Stimulated activated naive B cell treated with anti-CD40 and anti-IgM and Interleukin-4, amounts not matched to agents 10 μg/mL and 1 μg/mL and 100 μg/mL, for 72 hours (primary cell): ENCODE data around the gene KCNK17.

Experiments
- ATAC-seq, 2 donors: fragments of 150-1000 bp; cut with Tn5 transposase; replicated peaks; 2 replicates each; pipeline ENCODE4 v1.10.0; 2021; ENCODE audit warnings: moderate library complexity in 1 of 2
- DNase-seq: peaks from one replicate; pipeline ENCODE4 v3.0.0; 2021
- H3K27ac Mint-ChIP-seq: one replicate; pipeline ENCODE4 v1.8.0; 2022; ENCODE audit warnings: mild to moderate bottlenecking, mixed read lengths
- H3K27me3 Mint-ChIP-seq, 2 donors: one replicate each; pipeline ENCODE4 v1.8.0; 2022; ENCODE audit warnings: mixed read lengths in 2 of 2
- H3K36me3 Mint-ChIP-seq, 2 donors: one replicate each; pipeline ENCODE4 v1.8.0; 2022; ENCODE audit warnings: mixed read lengths in 2 of 2, mild to moderate bottlenecking in 1 of 2
- H3K4me1 Mint-ChIP-seq, 2 donors: one replicate each; pipeline ENCODE4 v1.8.0; 2022; ENCODE audit warnings: mixed read lengths in 2 of 2, mild to moderate bottlenecking in 1 of 2
- H3K4me3 Mint-ChIP-seq, 2 donors: one replicate each; pipeline ENCODE4 v1.8.0; 2022; ENCODE audit warnings: mild to moderate bottlenecking in 2 of 2, mixed read lengths in 2 of 2, moderate library complexity in 1 of 2
- H3K9me3 Mint-ChIP-seq, 2 donors: one replicate each; pipeline ENCODE4 v1.8.0; 2022; ENCODE audit warnings: mixed read lengths in 2 of 2, mild to moderate bottlenecking in 1 of 2

KCNK17 gene

GRCh38 chr6:39260953-39261352, 53.3 kb downstream of the KCNK17 start:
- ATAC-seq, result no peak
- no peak overlapping the region for H3K4me3 Mint-ChIP-seq

GRCh38 chr6:39260456-39260855, 53.8 kb downstream of the KCNK17 start:
- Mint-ChIP-seq H3K9me3 (no peaks in the 10 kb centered on the region), H3K36me3 (peaks cover 0 to 4% of the 10 kb centered on the region in 2 donors), H3K4me1 (no peaks in the 10 kb centered on the region), H3K27me3 (peaks cover 46 to 51% of the 10 kb centered on the region in 2 donors), H3K27ac (no peak overlapping the region), H3K4me3 (no peak overlapping the region)
- ATAC-seq, result no peak
- DNase-seq, result no peak

More at GRCh38 chr6:39260953-39261352, 53.3 kb downstream of the KCNK17 start:
- peaks cover 46 to 50% of the 10 kb centered on the region in 2 donors for H3K27me3 Mint-ChIP-seq
- H3K36me3 Mint-ChIP-seq, result peaks cover 0 to 4% of the 10 kb centered on the region in 2 donors
- no peaks in the 10 kb centered on the region for H3K9me3 Mint-ChIP-seq
- H3K27ac Mint-ChIP-seq, result no peak overlapping the region
- DNase-seq, result no peak
- H3K4me1 Mint-ChIP-seq, result no peaks in the 10 kb centered on the region

- peaks cover 56 to 71% of the 10 kb centered on the region in 2 donors for H3K27me3 Mint-ChIP-seq
- H3K4me1 Mint-ChIP-seq, result no peaks in the 10 kb centered on the region
- H3K27ac Mint-ChIP-seq, result no peak overlapping the region
- no peak for ATAC-seq
- no peak for DNase-seq
- H3K36me3 Mint-ChIP-seq, result peaks cover 0 to 5% of the 10 kb centered on the region in 2 donors
- peaks cover 3 to 11% of the 10 kb centered on the region in 2 donors for H3K9me3 Mint-ChIP-seq
- H3K4me3 Mint-ChIP-seq, result no peak overlapping the region
Measured at GRCh38 chr6:39256294-39256940, 57.8 kb downstream of the KCNK17 start.

GRCh38 chr6:39254999-39255535, 59.2 kb downstream of the KCNK17 start:
- Mint-ChIP-seq H3K27me3 (peaks cover 44 to 69% of the 10 kb centered on the region in 2 donors), H3K36me3 (peaks cover 0 to 5% of the 10 kb centered on the region in 2 donors), H3K9me3 (peaks cover 3 to 11% of the 10 kb centered on the region in 2 donors), H3K4me3 (no peak overlapping the region), H3K4me1 (no peaks in the 10 kb centered on the region), H3K27ac (no peak overlapping the region)
- no peak for DNase-seq
- no peak for ATAC-seq

- peaks cover 4 to 6% of the 10 kb centered on the region in 2 donors for H3K4me1 Mint-ChIP-seq
- DNase-seq (no peak), ATAC-seq (no peak)
- no peak overlapping the region for H3K27ac Mint-ChIP-seq
- no peak overlapping the region for H3K4me3 Mint-ChIP-seq
- H3K27me3 Mint-ChIP-seq, result peaks cover 25 to 46% of the 10 kb centered on the region in 2 donors
- peaks cover 0 to 1% of the 10 kb centered on the region in 2 donors for H3K36me3 Mint-ChIP-seq
- peaks cover 3 to 11% of the 10 kb centered on the region in 2 donors for H3K9me3 Mint-ChIP-seq
Measured at GRCh38 chr6:39251406-39251805, 62.8 kb downstream of the KCNK17 start.

- Mint-ChIP-seq H3K36me3 (peaks cover 0 to 1% of the 10 kb centered on the region in 2 donors), H3K4me1 (peaks cover 4 to 6% of the 10 kb centered on the region in 2 donors), H3K9me3 (peaks cover 3 to 11% of the 10 kb centered on the region in 2 donors), H3K27ac (no peak overlapping the region), H3K27me3 (peaks cover 23 to 42% of the 10 kb centered on the region in 2 donors), H3K4me3 (no peak overlapping the region)
- no peak for ATAC-seq
- DNase-seq, result no peak
Measured at GRCh38 chr6:39250507-39250906, 63.7 kb downstream of the KCNK17 start.

GRCh38 chr6:39249278-39249677, 64.9 kb downstream of the KCNK17 start:
- Mint-ChIP-seq H3K4me3 (no peak overlapping the region), H3K4me1 (peaks cover 4 to 6% of the 10 kb centered on the region in 2 donors), H3K36me3 (peaks cover 0 to 1% of the 10 kb centered on the region in 2 donors), H3K9me3 (peaks cover 0 to 2% of the 10 kb centered on the region in 2 donors), H3K27ac (no peak overlapping the region), H3K27me3 (peaks cover 19 to 30% of the 10 kb centered on the region in 2 donors)
- ATAC-seq, result no peak
- no peak for DNase-seq
